Left forelimb (tissue), 1 donor: Measurements from ENCODE around the gene MSANTD1.

ENCODE experiments used
- DNase-seq: peaks from one replicate; pipeline ENCODE4 v3.0.0-alpha.2; 2018; ENCODE audit warnings: low spot score

Gene MSANTD1

DNA sequence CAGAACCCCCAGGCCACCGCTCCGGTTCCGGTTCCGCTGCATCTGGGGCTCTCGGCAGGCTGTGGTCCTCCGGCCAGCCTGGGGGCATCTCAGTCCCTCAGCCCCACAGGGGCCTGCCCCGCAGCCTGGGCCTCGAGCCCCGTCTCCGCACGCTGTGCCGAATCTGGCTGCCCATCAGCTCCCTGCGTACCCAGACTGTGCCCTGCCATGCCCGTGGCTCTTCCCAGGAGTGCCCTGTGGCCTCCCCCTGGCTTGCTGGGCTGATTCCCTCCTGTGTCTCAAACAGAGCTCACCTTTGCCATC lies 830 bp upstream of the MSANTD1 start:
- DNase-seq, result no peak

GRCh38 chr4:3249711-3250437 lies 915 bp downstream of the MSANTD1 start:
- DNase-seq, result no peak

DNA sequence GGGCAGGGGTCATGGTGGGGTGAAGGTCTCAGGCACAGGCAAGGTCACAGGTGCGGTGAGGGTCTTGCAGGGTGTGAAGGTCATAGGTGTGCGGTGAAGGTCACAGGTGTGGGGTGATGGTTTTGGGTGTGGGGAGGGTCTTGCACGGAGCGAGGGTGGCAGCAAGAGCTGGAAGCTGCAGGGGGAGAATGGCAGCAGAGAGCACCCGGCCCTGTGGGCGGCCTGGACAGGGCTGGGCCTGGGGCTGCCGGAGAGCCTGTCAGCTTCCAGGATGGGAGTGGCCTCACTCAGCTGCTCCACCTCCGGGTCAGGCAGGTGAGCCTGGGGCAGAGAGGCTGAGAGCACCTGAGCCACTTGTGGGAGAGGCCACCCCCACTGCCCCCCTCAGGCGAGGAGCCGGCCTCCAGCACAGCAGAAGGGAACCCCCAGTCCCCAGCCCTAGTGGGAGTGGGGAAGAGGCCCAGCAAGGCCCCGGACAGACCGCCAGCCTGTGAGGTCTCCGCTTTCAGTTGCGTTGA lies 1.5 kb downstream of the MSANTD1 start:
- DNase-seq, result no peak

DNA sequence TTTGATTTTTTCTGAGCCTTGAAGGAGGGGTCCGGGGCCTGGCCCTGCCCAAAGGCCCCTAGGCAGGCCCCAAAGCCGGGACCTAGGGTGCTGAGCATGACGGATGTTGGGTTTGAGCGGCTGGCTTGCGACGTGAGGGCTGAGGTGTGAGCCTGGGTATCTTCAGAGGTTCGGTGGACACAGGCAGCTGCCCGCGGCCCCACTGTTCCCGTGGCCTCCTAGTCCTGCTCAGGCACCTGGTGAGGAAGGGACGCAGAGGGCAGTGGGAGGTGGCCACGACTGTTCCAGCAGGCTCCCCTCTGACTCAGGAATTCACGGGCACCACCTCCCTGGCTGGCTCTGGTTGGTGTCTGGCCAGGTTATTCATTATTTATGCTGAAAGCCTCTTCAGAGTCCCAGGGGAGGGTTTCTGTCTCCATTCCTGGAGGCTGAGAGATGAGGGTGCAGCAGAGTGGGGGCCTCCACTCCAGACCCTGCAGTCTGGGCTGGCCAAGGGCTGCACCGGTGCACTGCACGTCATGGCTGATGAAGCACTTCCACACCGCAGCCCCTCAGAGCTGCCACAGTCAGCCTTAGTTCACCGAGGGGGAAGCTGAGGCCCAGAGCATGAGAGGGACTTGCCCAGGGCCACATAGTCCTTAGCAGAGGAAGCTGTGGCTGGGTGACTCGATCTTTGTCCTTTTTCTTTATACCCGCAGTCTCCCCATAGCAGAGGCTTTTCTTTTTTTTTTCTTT lies 2.2 kb downstream of the MSANTD1 start:
- DNase-seq, result no peak

- peak; percentile 33 for DNase-seq
Observed at GRCh38 chr4:3251691-3252479, 2.9 kb downstream of the MSANTD1 start.

GRCh38 chr4:3252480-3252828 lies 3.5 kb downstream of the MSANTD1 start:
- DNase-seq, result no peak

DNA sequence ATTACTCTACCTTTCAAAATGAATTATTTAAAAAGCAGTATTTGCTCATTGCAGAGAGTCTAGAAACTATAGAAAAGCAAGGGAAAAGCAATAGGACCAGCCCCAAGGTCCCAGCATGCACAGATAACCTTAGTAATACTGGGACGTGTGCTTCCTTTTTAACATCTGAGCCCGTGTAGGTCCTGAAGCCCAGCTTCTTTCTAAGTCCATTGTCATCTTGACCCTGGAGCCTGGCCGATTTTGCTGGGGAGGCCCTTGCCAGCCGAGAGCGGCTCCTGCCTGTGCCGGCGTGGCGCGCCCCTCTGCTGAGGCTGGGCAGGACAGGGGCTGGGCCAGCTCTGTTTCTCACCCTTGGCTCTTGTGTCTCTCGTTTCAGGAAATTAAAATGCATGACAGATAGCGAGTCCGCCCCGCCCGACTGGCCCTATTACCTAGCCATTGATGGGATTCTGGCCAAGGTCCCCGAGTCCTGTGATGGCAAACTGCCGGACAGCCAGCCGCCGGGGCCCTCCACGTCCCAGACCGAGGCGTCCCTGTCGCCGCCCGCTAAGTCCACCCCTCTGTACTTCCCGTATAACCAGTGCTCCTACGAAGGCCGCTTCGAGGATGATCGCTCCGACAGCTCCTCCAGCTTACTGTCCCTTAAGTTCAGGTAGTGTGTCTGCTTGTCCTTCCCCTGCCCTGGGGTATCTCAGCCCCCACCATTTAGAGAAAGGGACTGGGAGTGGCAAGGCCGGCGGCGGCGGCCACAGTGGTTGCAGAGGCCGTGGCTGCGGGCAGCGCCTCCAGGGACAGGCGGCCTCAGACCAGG lies 4.1 kb downstream of the MSANTD1 start:
- peak; percentile 59 for DNase-seq

- DNase-seq, result peak; percentile 41
Observed at GRCh38 chr4:3253808-3254207, 4.8 kb downstream of the MSANTD1 start.

DNA sequence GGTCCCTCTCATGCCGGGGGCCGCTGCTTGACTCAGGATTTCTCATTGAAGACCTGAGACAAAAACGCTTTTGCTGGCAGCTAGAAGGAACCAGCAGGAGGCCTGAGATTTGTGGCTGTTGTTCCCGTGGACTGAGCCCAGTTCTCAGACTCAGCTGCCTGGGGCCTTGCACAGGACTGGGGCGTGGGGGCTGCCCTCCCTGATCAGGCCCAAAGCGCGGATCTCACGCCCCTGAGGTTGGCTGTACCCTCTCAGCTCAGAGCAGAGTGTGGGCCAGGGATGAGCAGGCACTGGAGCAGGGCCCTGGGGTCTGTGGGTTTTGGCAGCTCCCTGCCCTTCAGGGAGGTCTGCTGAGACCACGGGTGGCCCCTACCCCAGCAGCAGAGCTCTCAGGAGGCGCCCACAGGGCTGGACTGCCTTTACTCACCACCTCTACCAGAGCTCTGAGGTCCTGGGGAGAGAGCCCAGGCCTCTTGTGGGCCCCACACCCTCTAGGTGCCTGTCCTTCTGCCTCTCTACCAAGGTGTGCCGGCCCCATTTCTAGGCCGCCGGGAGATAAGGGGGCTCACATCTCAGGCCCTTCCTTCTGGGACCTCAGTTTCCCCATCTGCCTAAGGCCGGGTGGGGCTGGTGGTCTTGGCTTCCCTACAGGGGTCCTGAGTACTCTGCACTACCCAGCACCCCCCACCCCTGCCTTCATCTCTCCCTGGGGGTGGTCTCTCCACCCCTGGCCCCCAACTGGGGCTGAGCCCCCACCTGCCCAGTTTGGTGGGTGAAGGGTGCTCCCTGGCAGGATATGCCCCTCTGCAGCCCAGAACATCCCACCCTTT lies 5.6 kb downstream of the MSANTD1 start:
- peak; percentile 63 for DNase-seq

GRCh38 chr4:3255611-3256186 lies 6.7 kb downstream of the MSANTD1 start:
- DNase-seq, result peak; percentile 44

DNA sequence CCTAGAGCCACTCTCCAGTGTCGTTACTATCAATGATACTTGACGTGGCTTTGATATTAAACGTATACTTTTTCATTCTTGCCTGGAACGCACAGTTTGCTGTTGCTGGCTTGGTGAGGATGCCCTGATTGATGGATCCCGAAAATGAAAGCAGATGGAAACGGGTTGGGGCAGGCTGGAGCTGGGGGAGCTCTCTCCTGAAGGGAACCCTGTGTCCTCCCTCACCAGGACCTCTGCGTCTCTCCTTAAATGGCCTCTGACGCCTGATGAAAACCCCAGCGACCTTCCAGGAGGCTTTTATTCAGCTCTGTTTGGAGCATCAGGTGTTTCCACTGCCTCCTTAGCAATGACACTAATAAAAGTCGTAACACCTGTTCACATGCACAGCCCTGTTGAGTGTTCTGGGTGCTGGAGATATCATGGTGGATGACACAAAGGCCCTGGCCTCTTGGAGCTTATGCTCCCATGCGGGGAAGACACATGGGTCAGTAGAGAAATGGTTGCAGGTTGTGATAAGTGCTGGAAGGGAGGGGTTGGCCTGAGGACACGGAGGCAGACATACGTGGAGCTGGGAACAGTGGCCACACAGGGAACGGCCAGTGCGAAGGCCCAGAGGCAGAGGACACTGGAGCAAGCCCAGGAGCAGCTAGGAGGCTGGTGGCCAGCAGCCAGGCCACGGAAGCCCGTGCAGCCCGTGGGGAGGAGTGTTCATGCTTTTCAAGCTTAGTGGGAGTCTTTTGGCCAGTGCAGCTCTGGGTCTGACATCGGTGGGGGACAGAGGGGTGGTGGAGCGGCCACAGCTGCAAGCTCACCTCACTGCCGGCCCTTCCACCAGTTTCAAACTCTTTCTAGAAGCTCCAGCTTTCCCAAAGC lies 7.5 kb downstream of the MSANTD1 start:
- peak; percentile 60 for DNase-seq

DNA sequence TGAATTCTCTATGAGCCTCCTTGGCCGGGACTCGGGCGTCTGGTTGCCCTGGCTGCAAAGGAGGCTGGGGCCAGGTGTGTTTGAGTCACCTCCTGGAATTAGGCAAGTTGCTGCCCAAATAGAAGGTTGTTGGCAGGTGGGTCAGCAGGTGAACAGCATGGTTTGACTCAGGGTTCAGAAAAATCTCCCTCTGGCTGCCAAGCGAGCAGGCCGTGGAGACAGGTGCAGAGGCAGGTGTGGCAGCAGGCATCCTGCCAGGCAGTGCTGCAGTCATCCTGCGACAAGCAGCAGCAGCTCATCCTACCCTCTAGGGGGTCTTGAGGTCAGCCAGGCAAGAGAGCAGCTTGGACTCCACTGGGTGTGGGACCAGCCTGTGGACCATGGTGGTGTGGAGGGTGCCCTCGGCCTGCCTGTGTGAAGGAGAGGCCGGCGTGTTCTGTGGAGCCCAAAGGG lies 8.2 kb downstream of the MSANTD1 start:
- DNase-seq, result peak; percentile 67

DNA sequence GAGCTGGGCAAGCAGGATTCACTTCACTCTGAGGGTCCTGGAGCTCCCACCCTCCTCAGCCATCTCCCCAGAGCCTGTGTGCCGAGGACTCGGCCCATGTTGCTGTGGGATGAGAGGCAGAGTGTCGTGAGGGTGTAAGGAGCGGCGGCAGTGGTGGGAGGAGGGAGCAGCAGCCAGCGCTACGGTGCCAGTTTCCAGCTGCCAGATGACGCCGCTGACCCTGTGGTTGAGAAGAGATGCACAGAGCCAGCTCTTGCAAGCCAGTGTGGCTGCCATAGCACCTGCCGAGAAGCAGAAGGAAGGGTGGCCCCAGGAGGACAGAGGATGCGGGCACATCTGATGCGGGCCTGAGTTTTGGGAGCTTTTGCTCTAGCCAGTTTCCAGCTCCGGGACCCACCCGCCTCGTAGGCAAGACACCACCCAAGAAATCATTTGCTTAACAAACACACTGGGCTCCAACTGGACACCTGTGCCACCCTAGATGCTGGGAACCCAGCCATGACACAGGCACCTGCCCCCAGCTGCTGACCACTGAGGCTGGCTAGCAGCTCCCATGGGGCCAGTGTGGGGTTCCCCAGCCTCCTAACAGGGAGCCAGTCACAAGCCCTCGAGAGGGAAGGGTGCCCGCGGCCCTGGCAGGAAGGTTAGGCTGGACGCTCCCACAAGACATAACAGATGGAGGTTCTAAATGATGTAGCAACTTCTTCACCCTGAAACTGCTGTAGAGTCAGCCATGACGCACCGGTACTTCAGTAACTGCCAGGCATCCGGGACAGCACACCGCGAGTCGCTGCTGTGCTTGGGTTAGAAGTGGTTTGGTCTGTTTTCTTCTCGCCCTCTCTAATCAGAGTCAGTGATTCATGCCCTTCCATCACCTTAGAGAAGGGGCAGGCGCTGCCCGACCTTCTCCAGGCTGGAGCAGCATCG lies 8.9 kb downstream of the MSANTD1 start:
- peak; percentile 63 for DNase-seq

- peak; percentile 57 for DNase-seq
Observed at GRCh38 chr4:3261411-3262207, 12.7 kb downstream of the MSANTD1 start.

GRCh38 chr4:3262208-3263052 lies 13.5 kb downstream of the MSANTD1 start:
- peak; percentile 53 for DNase-seq

GRCh38 chr4:3263053-3263875 lies 14.3 kb downstream of the MSANTD1 start:
- DNase-seq, result peak; percentile 42
